Uterus (tissue), 4 donors: Measurements from ENCODE around the gene TUBB8B. TPM values are rescaled to one million over a fixed set of nuclear protein-coding genes. Genes with fewer than 3 reads are reported as not detected.
"Not testable (repeated sequence)": the region's sequence is repeated elsewhere in the genome, so short reads cannot be mapped to it uniquely, and the experiment has no call there.

ENCODE experiments used
- DNase-seq, 2 donors: peaks; one replicate each; pipeline ENCODE4 v3.0.0-alpha.2; 2019 to 2020
- H3K27ac ChIP-seq, 2 donors: fragments of 200-600 bp; sonication (generic); 1 replicate in 1 of 2; 2 replicates in 1 of 2; pipeline ENCODE4 v1.5.1; 2016 to 2018
- H3K27me3 ChIP-seq, 2 donors: fragments of 200-600 bp; sonication (generic); one replicate each; pipeline ENCODE4 v1.5.1; 2018 to 2019; ENCODE audit warnings: control low read depth in 1 of 2
- H3K36me3 ChIP-seq, 2 donors: fragments of 200-600 bp; sonication (generic); one replicate each; pipeline ENCODE4 v1.5.1; 2019; ENCODE audit warnings: control low read depth in 1 of 2
- H3K4me1 ChIP-seq, 2 donors: fragments of 200-600 bp; sonication (generic); one replicate each; pipeline ENCODE4 v1.5.1; 2018 to 2019; ENCODE audit warnings: control low read depth in 1 of 2
- H3K4me3 ChIP-seq, 2 donors: fragments of 200-600 bp; sonication (generic); 1 replicate in 1 of 2; 2 replicates in 1 of 2; pipeline ENCODE4 v1.5.1; 2018 to 2019; ENCODE audit warnings: mild to moderate bottlenecking in 1 of 2
- H3K9me3 ChIP-seq, 2 donors: fragments of 200-600 bp; sonication (generic); one replicate each; pipeline ENCODE4 v1.5.1; 2019; ENCODE audit warnings: control low read depth in 1 of 2
- intact Hi-C: fragments of 100-400 bp; cut with DNase I; formaldehyde crosslinking; loops from one replicate; pipeline ENCODE4 v1.15.1; 2023; ENCODE audit warnings: low total_unique reads
- total RNA-seq, 4 donors: library from RNA; depleted of rRNA in 3 of 4; stranded (reverse); fragments of >200 nt in 3 of 4; gene quantifications; one replicate each; pipeline versions ENCODE4 v1.1.0 to v1.2.4, GENCODE V29; 2014 to 2023
- donor health status: DM: yes; HTN: yes; CAD: no.

The TUBB8B gene
- total RNA-seq, 4 donors from 2014 or later, result 0.46 to 0.76 TPM; not detected in 2

DNA sequence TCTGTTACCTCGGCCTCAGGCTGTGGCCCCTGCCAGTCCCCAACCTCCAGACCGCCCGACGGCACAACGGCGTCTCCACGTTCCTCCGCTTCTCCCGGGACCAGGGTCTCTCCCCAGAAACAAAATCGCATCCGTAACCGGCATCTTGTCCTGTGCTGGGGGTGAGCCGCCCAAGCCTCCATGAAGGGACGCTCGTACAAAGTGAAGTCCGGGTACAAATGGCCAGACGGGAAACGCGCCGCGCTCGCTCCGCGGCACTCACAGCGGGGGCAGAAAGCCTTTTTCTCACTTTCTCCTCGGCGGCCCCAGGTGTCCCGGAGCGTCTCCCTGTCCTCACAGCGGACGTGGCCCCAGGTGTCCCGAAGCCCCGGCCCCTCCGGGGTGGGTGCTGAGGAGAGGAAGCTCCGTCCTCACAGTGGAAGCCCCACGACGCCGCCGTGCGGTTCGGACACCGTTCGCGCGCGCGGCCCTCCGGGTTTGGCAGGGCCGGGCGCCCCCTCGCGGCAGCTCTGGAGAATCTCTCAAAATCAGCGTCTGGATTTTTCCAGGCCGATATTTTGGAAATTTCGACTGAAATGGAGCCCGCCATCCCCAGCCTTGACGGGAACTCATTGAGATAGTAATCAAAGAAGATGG is 26.2 kb upstream of the TUBB8B start:
- H3K9me3 ChIP-seq, H3K27ac ChIP-seq, DNase-seq, H3K4me1 ChIP-seq, H3K27me3 ChIP-seq, H3K36me3 ChIP-seq, intact Hi-C loops, H3K4me3 ChIP-seq: not testable (repeated sequence)

DNA sequence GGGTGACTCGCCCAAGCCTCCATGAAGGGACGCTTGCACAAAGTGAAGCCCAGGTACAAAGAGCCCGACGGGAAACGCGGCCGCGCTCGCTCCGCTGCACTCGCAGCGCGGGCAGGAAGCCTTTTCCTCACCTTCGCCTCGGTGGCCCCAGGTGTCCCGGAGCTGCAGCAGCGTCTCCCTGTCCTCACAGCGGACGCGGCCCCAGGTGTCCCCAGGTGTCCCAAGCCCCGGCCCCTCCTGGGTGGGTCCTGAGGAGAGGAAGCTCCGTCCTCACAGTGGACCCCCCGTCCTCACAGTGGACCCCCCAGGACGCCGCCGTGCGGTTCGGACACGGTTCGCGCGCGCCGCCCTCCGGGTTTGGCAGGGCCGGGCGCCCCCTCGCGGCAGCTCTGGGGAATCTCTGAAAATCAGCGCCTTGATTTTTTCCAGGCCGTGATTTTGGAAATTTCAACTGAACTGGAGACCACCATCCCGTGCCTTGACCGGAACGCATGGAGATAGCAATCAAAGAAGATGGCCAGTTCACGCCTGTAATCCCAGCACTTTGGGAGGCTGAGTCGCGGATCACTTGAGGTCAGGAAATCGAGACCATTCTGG is 23.9 kb upstream of the TUBB8B start:
- H3K4me3 ChIP-seq, H3K9me3 ChIP-seq, DNase-seq, H3K27me3 ChIP-seq, H3K36me3 ChIP-seq, intact Hi-C loops, H3K27ac ChIP-seq, H3K4me1 ChIP-seq: not testable (repeated sequence)

DNA sequence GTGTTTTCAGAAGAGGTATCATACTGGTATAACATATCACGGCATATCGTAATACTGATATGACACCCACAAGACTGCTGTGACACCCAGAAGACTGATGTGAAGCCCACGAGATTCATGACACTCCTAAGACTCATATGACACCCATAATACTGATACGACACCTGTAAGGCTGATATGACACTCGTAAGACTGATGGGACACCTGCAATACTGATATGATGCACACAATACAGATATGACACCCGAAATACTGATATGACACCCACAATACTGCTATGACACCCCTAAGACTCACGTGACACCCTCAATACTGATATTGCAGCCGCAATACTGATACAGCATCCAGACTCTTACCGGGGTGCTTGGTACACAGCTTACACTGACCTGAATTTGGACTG is 18.3 kb upstream of the TUBB8B start:
- H3K4me1 ChIP-seq, H3K36me3 ChIP-seq, H3K9me3 ChIP-seq, DNase-seq, intact Hi-C loops, H3K4me3 ChIP-seq, H3K27ac ChIP-seq, H3K27me3 ChIP-seq: not testable (repeated sequence)

DNA sequence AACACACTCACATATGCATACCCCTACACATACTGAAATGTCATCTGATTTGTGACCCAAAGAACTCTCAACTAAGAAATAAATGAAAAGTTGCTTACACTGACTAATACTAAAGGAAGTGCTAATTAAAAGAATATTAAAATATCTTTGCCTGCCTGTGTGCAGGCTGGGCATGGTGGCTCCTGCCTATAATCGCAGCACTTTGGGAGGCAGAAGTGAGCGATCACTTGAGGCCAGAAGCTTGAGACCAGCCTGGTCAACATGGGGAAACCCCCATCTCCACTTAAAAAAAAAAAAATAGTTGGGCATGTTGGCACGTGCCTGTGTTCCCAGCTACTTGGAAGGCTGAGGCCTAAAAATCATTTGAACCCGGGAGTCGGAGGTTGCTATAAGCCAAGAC is 14.9 kb upstream of the TUBB8B start:
- H3K36me3 ChIP-seq, H3K27me3 ChIP-seq, H3K27ac ChIP-seq, H3K4me3 ChIP-seq, DNase-seq, intact Hi-C loops, H3K4me1 ChIP-seq, H3K9me3 ChIP-seq: not testable (repeated sequence)

DNA sequence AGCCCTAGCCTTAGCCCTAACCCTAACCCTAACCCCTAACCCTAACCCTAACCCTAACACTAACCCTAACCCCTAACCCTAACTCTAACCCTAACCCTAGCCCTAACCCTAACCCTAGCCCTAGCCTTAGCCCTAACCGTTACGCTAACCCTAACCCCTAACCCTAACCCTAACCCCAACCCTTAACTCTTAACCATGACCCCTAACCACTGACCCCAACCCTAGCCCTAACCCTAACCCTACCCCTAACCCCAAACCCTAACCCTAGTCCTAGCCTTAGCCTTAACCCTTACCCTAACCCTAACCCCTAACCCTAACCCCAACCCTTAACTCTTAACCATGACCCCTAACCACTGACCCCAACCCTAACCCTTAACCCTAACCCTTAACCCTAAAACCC is 14.2 kb upstream of the TUBB8B start:
- H3K9me3 ChIP-seq, H3K27me3 ChIP-seq, H3K4me3 ChIP-seq, H3K27ac ChIP-seq, H3K36me3 ChIP-seq, DNase-seq, H3K4me1 ChIP-seq, intact Hi-C loops: not testable (repeated sequence)

DNA sequence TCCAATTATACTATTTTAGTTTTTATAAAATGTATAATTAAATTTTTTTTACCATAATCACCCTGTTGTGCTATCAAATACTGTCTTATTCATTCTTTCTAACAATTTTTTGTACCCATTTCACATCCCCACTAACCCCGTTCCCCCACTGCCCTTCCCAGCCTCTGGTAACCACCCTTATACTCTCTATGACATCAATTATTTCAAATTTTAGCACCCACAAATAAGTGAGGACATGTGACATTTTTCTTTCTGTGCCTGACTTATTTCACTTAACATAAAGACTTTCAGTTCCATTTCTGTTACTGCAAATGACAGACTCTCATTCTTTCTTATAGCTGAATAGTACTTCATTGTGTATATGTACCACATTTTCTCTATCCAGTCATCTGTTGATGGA is 5.0 kb upstream of the TUBB8B start:
- H3K9me3 ChIP-seq, DNase-seq, H3K27me3 ChIP-seq, H3K4me1 ChIP-seq, H3K4me3 ChIP-seq, H3K36me3 ChIP-seq, intact Hi-C loops, H3K27ac ChIP-seq: not testable (repeated sequence)

DNA sequence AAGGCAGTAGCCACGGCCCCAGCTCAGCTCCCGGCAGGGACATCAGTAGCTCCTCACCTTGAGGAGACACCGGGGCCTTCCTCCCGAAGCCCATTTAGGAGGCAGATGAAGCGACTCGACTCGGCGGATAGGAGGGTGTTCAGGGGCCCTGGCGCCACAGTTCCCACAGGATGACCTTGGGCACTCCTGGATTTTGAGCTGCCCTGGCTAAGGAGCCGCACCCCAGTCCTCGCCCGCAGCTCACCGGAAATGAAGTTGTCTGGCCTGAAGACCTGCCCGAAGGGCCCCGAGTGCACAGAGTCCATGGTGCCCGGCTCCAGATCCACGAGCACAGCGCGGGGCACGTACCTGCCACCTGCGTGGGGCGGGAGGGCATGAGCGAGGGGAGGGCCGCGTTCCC is 719 bp downstream of the TUBB8B start:
- H3K27ac ChIP-seq, H3K9me3 ChIP-seq, H3K36me3 ChIP-seq, H3K4me3 ChIP-seq, DNase-seq, H3K4me1 ChIP-seq, H3K27me3 ChIP-seq, intact Hi-C loops: not testable (repeated sequence)

DNA sequence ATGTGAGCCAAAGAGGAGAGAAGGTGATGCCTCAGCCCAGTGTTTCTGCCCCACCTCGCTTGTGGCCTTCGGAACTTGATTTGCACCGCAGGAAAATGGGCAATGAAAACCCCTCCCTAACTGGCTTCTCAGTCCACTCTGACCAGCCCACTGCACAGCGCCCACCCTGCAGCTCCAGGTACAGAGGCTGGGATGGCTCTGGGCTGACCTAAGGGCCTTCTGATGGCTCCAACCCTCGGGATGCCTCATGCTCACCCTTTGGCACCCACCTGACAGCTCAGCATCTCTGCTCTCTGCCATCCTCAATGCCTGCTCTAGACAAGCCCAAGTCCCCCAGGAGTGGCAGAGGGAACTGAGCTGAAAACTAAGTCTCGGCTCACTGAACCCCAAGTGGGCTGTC is 36.2 kb downstream of the TUBB8B start:
- H3K9me3 ChIP-seq, DNase-seq, H3K36me3 ChIP-seq, H3K4me3 ChIP-seq, H3K27ac ChIP-seq, H3K4me1 ChIP-seq, intact Hi-C loops, H3K27me3 ChIP-seq: not testable (repeated sequence)

DNA sequence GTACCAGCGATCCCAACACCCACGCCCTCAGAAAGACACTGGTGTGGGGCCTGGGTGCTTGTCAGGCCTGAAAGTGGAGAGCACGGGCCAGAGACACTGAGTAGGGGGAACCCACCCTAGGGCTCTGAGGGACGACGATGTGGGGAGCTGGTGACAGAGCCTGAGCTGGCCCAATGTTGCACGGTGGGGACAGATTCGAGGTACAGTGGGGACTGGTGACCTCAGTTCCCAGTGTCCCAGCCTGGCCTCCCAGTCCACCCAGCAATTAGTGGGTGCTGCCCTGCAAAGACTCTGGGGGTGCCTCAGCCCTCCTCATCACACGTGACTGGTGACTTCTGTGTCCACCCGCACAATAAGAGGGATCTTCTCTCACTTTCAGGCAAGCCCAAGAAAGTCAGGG is 36.6 kb downstream of the TUBB8B start:
- not testable (repeated sequence) for H3K27ac ChIP-seq, H3K4me3 ChIP-seq, H3K36me3 ChIP-seq

DNA sequence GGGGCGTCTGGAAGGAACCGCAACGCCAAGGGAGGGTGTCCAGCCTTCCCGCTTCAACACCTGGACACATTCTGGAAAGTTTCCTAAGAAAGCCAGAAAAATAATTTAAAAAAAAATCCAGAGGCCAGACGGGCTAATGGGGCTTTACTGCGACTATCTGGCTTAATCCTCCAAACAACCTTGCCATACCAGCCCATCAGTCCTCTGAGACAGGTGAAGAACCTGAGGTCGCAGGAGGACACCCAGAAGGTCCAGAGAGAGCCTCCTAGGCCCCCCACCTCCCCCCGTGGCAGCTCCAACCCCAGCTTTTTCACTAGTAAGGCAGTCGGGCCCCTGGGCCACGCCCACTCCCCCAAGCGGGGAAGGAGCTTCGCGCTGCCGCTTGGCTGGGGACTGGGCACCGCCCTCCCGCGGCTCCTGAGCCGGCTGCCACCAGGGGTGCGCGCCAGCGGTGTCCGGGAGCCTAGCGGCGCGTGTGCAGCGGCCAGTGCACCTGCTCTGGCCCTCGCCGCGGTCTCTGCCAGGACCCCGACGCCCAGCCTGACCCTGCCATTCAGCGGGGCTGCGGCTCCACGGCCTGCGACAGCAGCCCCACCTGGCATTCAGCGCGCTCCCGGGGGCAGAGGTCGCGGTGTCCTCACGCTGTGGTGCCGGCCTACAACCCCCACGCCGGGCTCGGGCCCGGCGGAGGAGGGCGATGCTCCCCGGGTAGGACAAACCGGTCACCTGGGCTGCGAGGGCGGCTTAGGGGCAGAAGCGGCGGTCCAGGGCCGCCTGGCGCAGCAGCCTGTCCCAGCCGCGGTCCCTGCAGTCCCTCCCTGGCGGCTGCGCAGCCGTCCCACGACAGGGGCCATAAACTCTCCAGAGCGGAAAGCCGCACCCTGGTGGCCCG is 37.8 kb downstream of the TUBB8B start:
- H3K4me3 ChIP-seq, intact Hi-C loops, H3K9me3 ChIP-seq, H3K4me1 ChIP-seq, H3K27me3 ChIP-seq, DNase-seq, H3K36me3 ChIP-seq, H3K27ac ChIP-seq: not testable (repeated sequence)

More for the DNA sequence above, 36.6 kb downstream of the TUBB8B start:
- H3K27me3 ChIP-seq, H3K9me3 ChIP-seq, intact Hi-C loops, DNase-seq, H3K4me1 ChIP-seq: not testable (repeated sequence)

DNA sequence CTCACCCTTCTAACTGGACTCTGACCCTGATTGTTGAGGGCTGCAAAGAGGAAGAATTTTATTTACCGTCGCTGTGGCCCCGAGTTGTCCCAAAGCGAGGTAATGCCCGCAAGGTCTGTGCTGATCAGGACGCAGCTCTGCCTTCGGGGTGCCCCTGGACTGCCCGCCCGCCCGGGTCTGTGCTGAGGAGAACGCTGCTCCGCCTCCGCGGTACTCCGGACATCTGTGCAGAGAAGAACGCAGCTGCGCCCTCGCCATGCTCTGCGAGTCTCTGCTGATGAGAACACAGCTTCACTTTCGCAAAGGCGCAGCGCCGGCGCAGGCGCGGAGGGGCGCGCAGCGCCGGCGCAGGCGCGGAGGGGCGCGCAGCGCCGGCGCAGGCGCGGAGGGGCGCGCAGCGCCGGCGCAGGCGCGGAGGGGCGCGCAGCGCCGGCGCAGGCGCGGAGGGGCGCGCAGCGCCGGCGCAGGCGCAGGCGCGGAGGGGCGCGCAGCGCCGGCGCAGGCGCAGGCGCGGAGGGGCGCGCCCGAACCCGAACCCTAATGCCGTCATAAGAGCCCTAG is 38.7 kb downstream of the TUBB8B start:
- H3K27ac ChIP-seq, H3K27me3 ChIP-seq, H3K9me3 ChIP-seq, H3K4me3 ChIP-seq, H3K36me3 ChIP-seq, DNase-seq, intact Hi-C loops, H3K4me1 ChIP-seq: not testable (repeated sequence)

DNA sequence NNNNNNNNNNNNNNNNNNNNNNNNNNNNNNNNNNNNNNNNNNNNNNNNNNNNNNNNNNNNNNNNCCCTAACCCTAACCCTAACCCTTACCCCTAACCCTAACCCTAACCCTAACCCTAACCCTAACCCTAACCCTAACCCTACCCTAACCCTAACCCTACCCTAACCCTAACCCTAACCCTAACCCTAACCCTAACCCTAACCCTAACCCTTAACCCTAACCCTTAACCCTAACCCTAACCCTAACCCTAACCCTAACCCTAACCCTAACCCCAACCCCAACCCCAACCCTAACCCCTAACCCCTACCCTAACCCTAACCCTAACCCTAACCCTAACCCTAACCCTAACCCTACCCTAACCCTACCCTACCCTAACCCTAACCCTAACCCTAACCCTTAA is 39.5 kb downstream of the TUBB8B start:
- H3K36me3 ChIP-seq, H3K27ac ChIP-seq, intact Hi-C loops, H3K27me3 ChIP-seq, H3K9me3 ChIP-seq, H3K4me1 ChIP-seq, DNase-seq, H3K4me3 ChIP-seq: not testable (repeated sequence)
